Measurements from ENCODE around the gene ARID1B. TPM values are rescaled to one million over a fixed set of nuclear protein-coding genes. Genes with fewer than 3 reads are reported as not detected.

The ARID1B gene
- total and polyA plus RNA-seq, 10 donors = 17.7 to 223 (median 141) TPM

GRCh38 chr6:156864557-156864956 is 87.4 kb downstream of the ARID1B start:
- no peak overlapping the region for H3K27ac ChIP-seq

GRCh38 chr6:156865019-156865629 is 87.9 kb downstream of the ARID1B start:
- no peak for DNase-seq
- intact Hi-C loops (cut with DNase I; ENCODE audit: low total_unique reads) = no loop called here
- H3K9me3 ChIP-seq = no peaks in the 10 kb centered on the region
- no peaks in the 10 kb centered on the region for H3K27me3 ChIP-seq (replicated peaks in 1 of 7)
- no peak overlapping the region for H3K4me3 ChIP-seq
- 48 to 79% (median 71%) methylated on average over 1 of the region's 1 CpG for WGBS, 5 donors
- TF ChIP-seq POLR2A (IDR thresholded peaks at IDR 0.05) = no peak
- no peak for TF ChIP-seq POLR2AphosphoS5 (IDR thresholded peaks at IDR 0.05)
- no peak for TF ChIP-seq CTCF (IDR thresholded peaks at IDR 0.05 in 8 of 11, conservative IDR thresholded peaks at IDR 0.05 in 3 of 11)
- no peaks in the 10 kb centered on the region for H3K36me3 ChIP-seq
- H3K27ac ChIP-seq = peak overlapping the region in 1 of 8 donors; percentile 14
- H3K4me1 ChIP-seq = peaks cover 18 to 100% (median 63%) of the 10 kb centered on the region in 6 donors

More at GRCh38 chr6:156864557-156864956, 87.4 kb downstream of the ARID1B start:
- Histone ChIP-seq H3K27me3 (replicated peaks in 1 of 7) (no peaks in the 10 kb centered on the region), H3K4me1 (peaks cover 18 to 100% (median 58%) of the 10 kb centered on the region in 6 donors), H3K4me3 (no peak overlapping the region), H3K9me3 (no peaks in the 10 kb centered on the region), H3K36me3 (no peaks in the 10 kb centered on the region)
- TF ChIP-seq CTCF (IDR thresholded peaks at IDR 0.05 in 8 of 11, conservative IDR thresholded peaks at IDR 0.05 in 3 of 11) (no peak), POLR2A (IDR thresholded peaks at IDR 0.05) (no peak), POLR2AphosphoS5 (IDR thresholded peaks at IDR 0.05) (no peak)
- 89 to 94% (median 91%) methylated on average over 6 of the region's 6 CpGs for WGBS, 5 donors
- intact Hi-C loops (cut with DNase I; ENCODE audit: low total_unique reads) = no loop called here
- no peak for DNase-seq

- Histone ChIP-seq H3K4me1 (peaks cover 18 to 100% (median 67%) of the 10 kb centered on the region in 6 donors), H3K27me3 (replicated peaks in 1 of 7) (no peaks in the 10 kb centered on the region), H3K27ac (peak overlapping the region in 2 of 8 donors; percentile 14 to 46), H3K9me3 (no peaks in the 10 kb centered on the region), H3K36me3 (no peaks in the 10 kb centered on the region), H3K4me3 (no peak overlapping the region)
- TF ChIP-seq POLR2A (IDR thresholded peaks at IDR 0.05) (no peak), POLR2AphosphoS5 (IDR thresholded peaks at IDR 0.05) (no peak), CTCF (IDR thresholded peaks at IDR 0.05 in 8 of 11, conservative IDR thresholded peaks at IDR 0.05 in 3 of 11) (no peak)
- 61 to 72% (median 70%) methylated on average over 10 of the region's 10 CpGs for WGBS, 5 donors
- no peak for DNase-seq
- intact Hi-C loops (cut with DNase I; ENCODE audit: low total_unique reads) = no loop called here
Measured at GRCh38 chr6:156866220-156867015, 89.2 kb downstream of the ARID1B start.

- no peaks in the 10 kb centered on the region for H3K36me3 ChIP-seq
- H3K4me3 ChIP-seq = no peak overlapping the region
- H3K27ac ChIP-seq = peak overlapping the region in 2 of 8 donors; percentile 21 to 46
- no peak for DNase-seq
- 69 to 87% (median 75%) methylated on average over 2 of the region's 2 CpGs for WGBS, 5 donors
- H3K9me3 ChIP-seq = no peaks in the 10 kb centered on the region
- H3K4me1 ChIP-seq = peaks cover 18 to 100% (median 66%) of the 10 kb centered on the region in 6 donors
- TF ChIP-seq CTCF (IDR thresholded peaks at IDR 0.05 in 8 of 11, conservative IDR thresholded peaks at IDR 0.05 in 3 of 11) = no peak
- no peak for TF ChIP-seq POLR2A (IDR thresholded peaks at IDR 0.05)
- no peak for TF ChIP-seq POLR2AphosphoS5 (IDR thresholded peaks at IDR 0.05)
- H3K27me3 ChIP-seq (replicated peaks in 1 of 7) = no peaks in the 10 kb centered on the region
- intact Hi-C loops (cut with DNase I; ENCODE audit: low total_unique reads) = no loop called here
Measured at GRCh38 chr6:156867121-156867520, 89.9 kb downstream of the ARID1B start.
